Sigmoid colon (tissue), 4 donors: ENCODE results near the gene NPHP4.

Experiments used
- CTCF ChIP-seq, 4 experiments: fragments of 450-650 bp in 3 of 4; fragments of 200-600 bp in 1 of 4; IDR thresholded peaks; one replicate each; pipeline ENCODE4 v1.5.1; 2016 to 2019; ENCODE audit warnings: antibody characterized with exemption in 4 of 4, mild to moderate bottlenecking in 3 of 4, moderate library complexity in 2 of 4
- EP300 ChIP-seq, 4 donors: sonication (generic); formaldehyde crosslinking; IDR thresholded peaks; one replicate each; pipeline ENCODE4 v1.6.1; 2017; ENCODE audit warnings: antibody characterized with exemption in 4 of 4
- POLR2A ChIP-seq, 2 donors: fragments of 450-650 bp; IDR thresholded peaks; one replicate each; pipeline ENCODE4 v1.6.1; 2016; ENCODE audit warnings: antibody characterized with exemption in 2 of 2, mild to moderate bottlenecking in 2 of 2, moderate library complexity in 2 of 2

DNA sequence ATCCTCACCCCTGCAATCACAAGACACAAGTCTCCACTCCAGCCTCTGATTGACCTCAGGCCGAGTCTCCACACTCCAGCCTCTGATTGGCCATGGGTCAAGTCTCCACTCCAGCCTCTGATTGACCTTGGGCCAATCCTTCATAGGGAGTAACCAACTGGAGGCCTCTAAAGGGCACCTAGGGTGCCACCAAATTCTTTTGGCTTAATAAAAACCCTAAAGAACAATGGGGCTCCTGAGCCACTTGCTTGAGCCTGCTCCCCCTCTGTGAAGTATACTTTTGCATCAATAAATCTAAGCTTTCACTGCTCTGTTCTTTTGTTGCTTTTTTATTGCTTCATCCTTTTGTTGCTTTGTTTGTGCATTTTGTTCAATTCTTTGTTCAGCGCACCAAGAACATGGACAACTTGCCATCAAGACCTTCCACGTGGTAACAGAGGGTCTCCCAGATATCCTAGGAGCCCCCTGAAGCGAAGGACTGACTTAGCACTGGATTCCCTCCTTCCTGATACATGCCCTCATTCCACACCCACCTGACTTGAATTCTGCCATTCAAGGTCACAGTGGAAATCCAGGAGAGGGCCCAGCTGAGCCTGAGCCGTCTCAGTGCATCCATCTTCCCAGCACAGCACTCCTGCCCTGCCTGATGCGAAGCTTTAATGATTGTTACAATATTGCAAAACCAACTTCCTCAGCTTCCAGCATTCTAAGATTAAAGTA lies 152.9 kb downstream of the NPHP4 start:
- TF ChIP-seq CTCF (IDR thresholded peaks at IDR 0.05) = no peak
- no peak for TF ChIP-seq POLR2A (IDR thresholded peaks at IDR 0.05)
- TF ChIP-seq EP300 (IDR thresholded peaks at IDR 0.05) = no peak
